Islet of Langerhans (tissue), 1 donor: ENCODE measurements around the gene S100A8.

Experiments
- FAIRE-seq: peaks from one replicate; lab custom pipeline; 2011; peaks lifted over from hg19 to GRCh38; lab: Jason Lieb, UNC

Gene S100A8

GRCh38 chr1:153389973-153390879 is 647 bp downstream of the S100A8 start:
- FAIRE-seq: no peak

- no peak for FAIRE-seq
These were observed 1.5 kb downstream of the S100A8 start for GRCh38 chr1:153389401-153389800.

- no peak for FAIRE-seq
These were observed 3.1 kb downstream of the S100A8 start for GRCh38 chr1:153387785-153388184.

- no peak for FAIRE-seq
These were observed 3.9 kb downstream of the S100A8 start for GRCh38 chr1:153387001-153387400.

GRCh38 chr1:153386500-153386901 is 4.4 kb downstream of the S100A8 start:
- FAIRE-seq: no peak

- no peak for FAIRE-seq
These were observed 5.8 kb downstream of the S100A8 start for GRCh38 chr1:153384958-153385580.

- no peak for FAIRE-seq
These were observed 10.2 kb downstream of the S100A8 start for GRCh38 chr1:153380711-153381110.

- no peak for FAIRE-seq
These were observed 11.3 kb downstream of the S100A8 start for GRCh38 chr1:153379591-153379990.

- no peak for FAIRE-seq
These were observed 15.4 kb downstream of the S100A8 start, which contains the start of gene S100A12 for GRCh38 chr1:153375511-153375910. S100A12 (minus strand) TSS chr1:153375621; CDS start chr1:153374592, 1,029 bp downstream.

- no peak for FAIRE-seq
These were observed 16.8 kb downstream of the S100A8 start for GRCh38 chr1:153374071-153374470.

GRCh38 chr1:153372571-153372970 is 18.3 kb downstream of the S100A8 start:
- FAIRE-seq: no peak

GRCh38 chr1:153371231-153371630 is 19.6 kb downstream of the S100A8 start:
- FAIRE-seq: no peak

- no peak for FAIRE-seq
These were observed 20.7 kb downstream of the S100A8 start for GRCh38 chr1:153370146-153370545.

- FAIRE-seq: no peak
These were observed 22.4 kb downstream of the S100A8 start for GRCh38 chr1:153368495-153368894.

GRCh38 chr1:153367090-153367489 is 23.8 kb downstream of the S100A8 start:
- no peak for FAIRE-seq

- no peak for FAIRE-seq
These were observed 24.6 kb downstream of the S100A8 start for GRCh38 chr1:153366261-153366660.

- no peak for FAIRE-seq
These were observed 25.2 kb downstream of the S100A8 start for GRCh38 chr1:153365696-153366095.

GRCh38 chr1:153364766-153365666 is 25.9 kb downstream of the S100A8 start:
- FAIRE-seq: no peak

- FAIRE-seq: no peak
These were observed 26.7 kb downstream of the S100A8 start for GRCh38 chr1:153364156-153364555.

GRCh38 chr1:153363641-153364040 is 27.2 kb downstream of the S100A8 start:
- FAIRE-seq: no peak

- no peak for FAIRE-seq
These were observed 28.6 kb downstream of the S100A8 start for GRCh38 chr1:153362187-153362775.

- no peak for FAIRE-seq
These were observed 29.3 kb downstream of the S100A8 start for GRCh38 chr1:153361480-153362109.
